ENCODE data around the gene KRTAP10-8.
"Not testable (repeated sequence)": the region's sequence is repeated elsewhere in the genome, so short reads cannot be mapped to it uniquely, and the experiment has no call there.

The KRTAP10-8 gene

GRCh38 chr21:44612029-44612486 lies at the start of gene KRTAP10-8:
TSS of gene KRTAP10-8 (plus strand) at chr21:44612079. CDS start at chr21:44612101, 22 bp downstream.
- no peak for DNase-seq (ENCODE audit: low spot score)

- DNase-seq (ENCODE audit: low spot score), result no peak
Observed at GRCh38 chr21:44564099-44564498, 47.8 kb upstream of the KRTAP10-8 start.

- DNase-seq (ENCODE audit: low spot score), result no peak
Observed at GRCh38 chr21:44564886-44565598, 46.8 kb upstream of the KRTAP10-8 start.

GRCh38 chr21:44566403-44566802 lies 45.5 kb upstream of the KRTAP10-8 start:
- DNase-seq (ENCODE audit: low spot score), result no peak

DNA sequence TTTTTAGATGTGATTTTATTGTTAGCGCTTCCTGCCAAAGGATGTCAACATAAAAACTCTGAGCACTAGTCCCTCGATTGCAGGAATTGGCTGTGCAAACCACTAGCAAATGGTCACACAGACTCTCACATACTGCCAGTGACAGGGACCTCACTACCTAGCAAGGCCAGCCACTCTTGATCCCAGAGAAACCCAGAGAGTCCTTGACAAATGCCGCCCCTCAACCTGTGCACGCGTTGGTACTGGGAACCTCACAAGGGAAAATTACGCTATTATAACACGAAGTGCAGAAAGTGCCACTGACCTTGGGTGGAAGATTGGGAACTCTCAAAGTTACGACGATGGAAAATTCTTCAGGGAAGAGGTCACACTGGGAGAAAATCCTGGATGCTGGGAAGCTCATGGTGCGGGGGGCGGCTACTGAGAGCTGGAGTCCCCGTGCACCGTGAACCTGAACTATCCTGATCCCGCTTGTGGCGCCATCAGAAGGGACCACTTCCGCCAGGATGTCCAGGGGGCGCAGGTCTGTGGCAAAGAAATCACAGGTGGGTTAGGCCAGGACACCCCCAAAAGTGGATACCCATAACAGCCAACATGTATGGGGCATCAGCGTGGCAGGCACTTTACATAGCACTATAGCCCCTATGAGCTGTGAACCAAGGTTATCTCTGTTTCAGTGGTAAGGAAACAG lies 44.3 kb upstream of the KRTAP10-8 start:
- DNase-seq (ENCODE audit: low spot score), result no peak

DNA sequence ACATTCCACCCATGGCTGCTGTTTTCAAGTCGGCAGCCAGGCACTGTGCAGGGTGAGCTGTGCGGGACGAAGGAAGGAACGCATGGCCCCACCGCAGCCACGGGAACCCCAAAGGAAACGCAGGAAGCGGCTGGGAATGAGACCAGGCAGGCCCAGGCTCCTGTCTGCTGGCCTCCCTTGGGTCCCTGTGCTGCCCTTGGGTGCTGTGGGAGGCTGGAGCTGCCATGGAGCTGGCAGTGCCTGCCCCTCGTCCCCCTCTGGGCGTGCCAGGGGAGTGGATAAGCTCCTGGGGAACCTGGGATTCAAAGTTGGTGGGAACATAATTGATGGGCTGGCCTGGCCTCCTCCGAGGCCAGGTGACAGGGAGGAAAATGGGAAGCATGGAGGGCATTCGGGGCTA lies 43.6 kb upstream of the KRTAP10-8 start:
- no peak for DNase-seq (ENCODE audit: low spot score)

- no peak for DNase-seq (ENCODE audit: low spot score)
Observed at GRCh38 chr21:44568667-44569556, 43.0 kb upstream of the KRTAP10-8 start.

GRCh38 chr21:44569861-44570517 lies 41.9 kb upstream of the KRTAP10-8 start:
- DNase-seq (ENCODE audit: low spot score), result no peak

DNA sequence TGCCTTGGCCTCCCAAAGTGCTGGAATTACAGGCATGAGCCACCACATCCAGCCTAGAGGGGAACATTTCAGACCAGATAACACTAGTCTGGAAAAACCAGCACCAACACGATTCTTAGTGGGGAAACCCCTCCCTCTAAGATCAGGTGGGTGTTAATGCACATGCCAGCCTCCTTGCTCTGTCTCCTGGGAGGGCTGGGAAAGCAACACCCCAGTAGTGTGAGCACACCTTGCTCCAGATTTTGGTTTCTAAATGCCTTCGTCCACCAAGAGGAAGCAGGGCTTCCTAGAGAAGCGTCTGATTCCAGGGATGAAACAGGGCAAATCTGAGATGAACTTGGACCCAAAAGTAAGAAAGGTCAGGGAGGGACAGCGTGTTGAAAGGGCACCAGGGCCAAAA lies 40.6 kb upstream of the KRTAP10-8 start:
- no peak for DNase-seq (ENCODE audit: low spot score)

- DNase-seq (ENCODE audit: low spot score), result no peak
Observed at GRCh38 chr21:44571844-44572782, 39.8 kb upstream of the KRTAP10-8 start.

DNA sequence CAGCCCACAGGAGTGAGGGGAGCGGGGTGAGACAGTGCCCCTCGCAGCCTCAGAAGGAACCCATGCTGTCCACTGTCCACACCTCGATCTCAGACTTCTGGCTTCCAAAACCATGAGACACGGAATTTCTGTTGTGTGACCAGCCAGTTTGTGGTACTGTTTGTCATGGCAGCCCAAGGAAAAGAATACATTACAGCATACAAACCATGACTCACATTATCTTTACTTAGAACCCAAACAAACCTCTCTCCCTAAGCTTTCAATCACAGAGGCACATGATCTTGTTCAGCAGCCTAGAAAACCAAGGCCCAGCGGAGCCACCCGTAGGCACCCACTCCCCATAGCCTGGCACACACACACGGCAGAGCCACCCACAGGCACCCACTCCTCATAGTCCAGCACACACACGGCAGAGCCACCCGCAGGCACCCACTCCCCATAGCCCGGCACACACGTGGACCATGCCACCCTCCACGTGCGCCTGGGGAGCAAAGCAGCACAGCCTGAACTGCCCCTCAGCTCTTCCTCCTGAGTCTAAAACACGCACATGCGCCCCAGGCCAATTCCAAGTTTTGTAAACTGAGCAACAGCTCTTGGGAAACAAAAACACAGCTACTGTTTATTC lies 38.8 kb upstream of the KRTAP10-8 start:
- DNase-seq (ENCODE audit: low spot score), result no peak

DNA sequence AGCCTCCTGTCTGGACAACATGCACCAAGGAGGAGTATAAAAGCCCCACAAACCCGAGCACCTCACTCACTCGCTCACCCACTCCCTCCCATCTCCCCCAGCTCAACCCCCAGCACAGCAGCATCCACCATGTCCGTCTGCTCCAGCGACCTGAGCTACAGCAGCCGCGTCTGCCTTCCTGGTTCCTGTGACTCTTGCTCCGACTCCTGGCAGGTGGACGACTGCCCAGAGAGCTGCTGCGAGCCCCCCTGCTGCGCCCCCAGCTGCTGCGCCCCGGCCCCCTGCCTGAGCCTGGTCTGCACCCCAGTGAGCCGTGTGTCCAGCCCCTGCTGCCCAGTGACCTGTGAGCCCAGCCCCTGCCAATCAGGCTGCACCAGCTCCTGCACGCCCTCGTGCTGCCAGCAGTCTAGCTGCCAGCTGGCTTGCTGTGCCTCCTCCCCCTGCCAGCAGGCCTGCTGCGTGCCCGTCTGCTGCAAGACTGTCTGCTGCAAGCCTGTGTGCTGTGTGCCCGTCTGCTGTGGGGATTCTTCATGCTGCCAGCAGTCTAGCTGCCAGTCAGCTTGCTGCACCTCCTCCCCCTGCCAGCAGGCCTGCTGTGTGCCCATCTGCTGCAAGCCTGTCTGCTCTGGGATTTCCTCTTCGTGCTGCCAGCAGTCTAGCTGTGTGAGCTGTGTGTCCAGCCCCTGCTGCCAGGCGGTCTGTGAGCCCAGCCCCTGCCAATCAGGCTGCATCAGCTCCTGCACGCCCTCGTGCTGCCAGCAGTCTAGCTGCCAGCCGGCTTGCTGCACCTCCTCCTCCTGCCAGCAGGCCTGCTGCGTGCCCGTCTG lies 38.0 kb upstream of the KRTAP10-8 start, which contains the start of gene KRTAP10-4:
TSS of gene KRTAP10-4 (plus strand) at position 100 of the 827 bp plus-strand sequence. CDS start at position 130, 30 bp downstream.
- DNase-seq (ENCODE audit: low spot score), result not testable (repeated sequence)

DNA sequence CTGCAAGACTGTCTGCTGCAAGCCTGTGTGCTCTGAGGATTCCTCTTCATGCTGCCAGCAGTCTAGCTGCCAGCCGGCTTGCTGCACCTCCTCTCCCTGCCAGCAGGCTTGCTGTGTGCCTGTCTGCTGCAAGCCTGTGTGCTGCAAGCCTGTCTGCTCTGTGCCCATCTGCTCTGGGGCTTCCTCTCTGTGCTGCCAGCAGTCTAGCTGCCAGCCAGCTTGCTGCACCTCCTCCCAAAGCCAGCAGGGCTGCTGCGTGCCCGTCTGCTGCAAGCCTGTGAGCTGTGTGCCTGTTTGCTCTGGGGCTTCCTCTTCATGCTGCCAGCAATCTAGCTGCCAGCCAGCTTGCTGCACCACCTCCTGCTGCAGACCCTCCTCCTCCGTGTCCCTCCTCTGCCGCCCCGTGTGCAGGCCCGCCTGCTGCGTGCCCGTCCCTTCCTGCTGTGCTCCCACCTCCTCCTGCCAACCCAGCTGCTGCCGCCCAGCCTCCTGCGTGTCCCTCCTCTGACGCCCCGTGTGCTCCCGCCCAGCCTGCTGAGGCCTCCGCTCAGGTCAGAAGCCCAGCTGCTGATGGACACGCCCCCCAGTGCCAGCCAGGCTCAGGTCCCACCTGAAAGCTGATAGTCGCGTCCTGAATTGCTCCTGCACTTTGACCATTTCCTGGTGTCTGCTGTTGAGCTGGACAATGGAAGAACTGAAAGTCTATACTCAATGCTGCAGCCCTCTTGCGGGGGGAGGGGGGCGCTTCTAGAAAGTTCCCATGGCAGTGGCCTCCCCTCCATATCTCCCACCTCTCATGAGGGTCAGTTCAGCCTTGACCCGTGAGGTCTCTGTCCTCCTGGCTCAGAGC lies 37.2 kb upstream of the KRTAP10-8 start:
- no peak for DNase-seq (ENCODE audit: low spot score)

- no peak for DNase-seq (ENCODE audit: low spot score)
Observed at GRCh38 chr21:44575307-44576024, 36.4 kb upstream of the KRTAP10-8 start.

DNA sequence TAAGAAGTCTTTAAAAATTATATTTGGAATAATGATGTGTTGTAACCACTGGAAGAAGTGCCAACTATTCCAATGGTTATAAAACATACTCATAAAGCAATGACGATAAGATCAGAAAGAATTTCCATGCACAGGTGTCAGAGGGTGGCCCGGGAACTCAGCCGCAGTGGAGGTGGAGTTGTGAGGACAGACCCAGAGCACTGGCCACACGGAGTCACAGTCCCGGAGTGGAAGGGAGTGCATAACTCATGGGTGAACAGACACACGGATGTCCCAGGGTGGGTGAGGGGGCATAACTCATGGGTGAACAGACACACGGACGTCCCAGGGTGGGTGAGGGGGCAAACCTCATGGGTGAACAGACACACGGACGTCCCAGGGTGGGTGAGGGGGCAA lies 35.9 kb upstream of the KRTAP10-8 start:
- DNase-seq (ENCODE audit: low spot score), result no peak

DNA sequence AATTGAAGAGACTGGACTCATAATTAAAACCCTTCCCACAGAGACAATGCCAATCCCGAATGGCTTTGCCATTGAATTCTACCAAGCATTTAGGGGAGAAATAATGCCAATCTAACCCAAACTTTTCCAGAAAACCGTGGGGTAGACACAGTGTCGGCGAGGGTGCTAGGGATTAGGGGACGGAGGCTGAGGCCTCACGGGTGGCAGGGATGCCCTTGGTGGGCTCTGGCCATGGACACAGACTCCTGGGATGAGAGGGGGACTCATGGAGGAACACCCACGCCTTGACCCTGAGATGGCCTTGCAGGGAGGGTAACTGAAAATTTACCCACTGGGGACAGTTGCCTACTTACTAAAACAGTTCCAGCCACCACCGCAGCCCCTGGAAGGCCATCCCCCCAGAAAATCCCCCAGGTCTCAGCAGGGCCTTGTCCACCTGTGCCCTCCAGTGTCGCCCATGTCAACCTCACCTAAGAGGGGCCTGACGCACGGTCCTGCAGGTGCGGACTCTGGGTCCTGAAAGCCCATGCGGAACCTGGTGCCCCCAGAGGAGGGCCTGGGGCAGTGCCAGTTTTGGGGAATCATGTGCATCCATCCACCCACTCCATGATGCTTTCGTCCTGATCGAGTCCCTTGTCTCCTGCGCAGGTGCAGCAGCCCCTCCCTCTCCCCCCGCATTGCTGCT lies 33.4 kb upstream of the KRTAP10-8 start:
- no peak for DNase-seq (ENCODE audit: low spot score)

Measured in hematopoietic multipotent progenitor cell treated with erythropoietin and hydrocortisone succinate and interleukin-3 and kit ligand, for 15 days (in vitro differentiated cells).